OCI-LY7 (cell line): Measurements from ENCODE around the gene APRT. TPM values are rescaled to one million over a fixed set of nuclear protein-coding genes. Genes with fewer than 3 reads are reported as not detected.
A peak's percentile ranks its signal among the peaks of the same experiment; 100 is the strongest.

Experiments
- BruUV-seq: library from RNA; stranded (reverse); fragments of 400-500 nt; replicated peaks from 2 replicates; lab custom pipeline; 2021; lab: Mats Ljungman, UMichigan
- CTCF ChIA-PET: fragments of 300-600 bp; sonication (Branson Sonifier 250); formaldehyde crosslinking; loops from one replicate; lab custom pipeline; 2022; ENCODE audit warnings: antibody characterized with exemption; ENCODE audit not compliant: unreplicated experiment; lab: Charles Lee
- POLR2A ChIA-PET: fragments of 300-600 bp; sonication (Branson Sonifier 250); formaldehyde crosslinking; loops from one replicate; lab custom pipeline; 2022; ENCODE audit warnings: antibody characterized with exemption; lab: Charles Lee
- DNase-seq: peaks from one replicate; pipeline ENCODE4 v3.0.0-alpha.2; 2015; ENCODE audit warnings: low spot score
- H2AFZ ChIP-seq: fragments of 200-600 bp; sonication (generic), shearing (Covaris generic); 2 replicates; pipeline ENCODE4 v1.6.1; 2014; ENCODE audit warnings: mild to moderate bottlenecking, antibody characterized with exemption, low read length, moderate library complexity
- H3K27ac ChIP-seq: fragments of 200-600 bp; sonication (generic); 2 replicates; pipeline ENCODE4 v1.5.1; 2014; ENCODE audit warnings: mixed run types, low read depth, mild to moderate bottlenecking, moderate library complexity, low read length, inconsistent platforms; ENCODE audit not compliant: poor library complexity, severe bottlenecking
- H3K36me3 ChIP-seq: fragments of 200-600 bp; sonication (generic); 2 replicates; pipeline ENCODE4 v1.6.1; 2014; ENCODE audit warnings: mild to moderate bottlenecking, antibody characterized with exemption, low read length, moderate library complexity, mixed read lengths; ENCODE audit not compliant: insufficient read depth
- H3K4me1 ChIP-seq: fragments of 200-600 bp; sonication (generic); 2 replicates; pipeline ENCODE4 v1.5.1; 2014; ENCODE audit warnings: mild to moderate bottlenecking, low read length; ENCODE audit not compliant: insufficient read depth, poor library complexity, severe bottlenecking
- H3K4me2 ChIP-seq: fragments of 200-600 bp; sonication (generic); 2 replicates; pipeline ENCODE4 v1.6.1; 2014; ENCODE audit warnings: mild to moderate bottlenecking, low read length
- H3K4me3 ChIP-seq: fragments of 200-600 bp; sonication (generic); 2 replicates; pipeline ENCODE4 v1.5.1; 2014; ENCODE audit warnings: mild to moderate bottlenecking, low read depth, low read length; ENCODE audit not compliant: poor library complexity, severe bottlenecking
- H3K79me2 ChIP-seq: fragments of 200-600 bp; sonication (generic); 2 replicates; pipeline ENCODE4 v1.6.1; 2016; ENCODE audit warnings: low read depth, mild to moderate bottlenecking, low read length, moderate library complexity, mixed read lengths; ENCODE audit not compliant: insufficient read depth
- H3K9me2 ChIP-seq: fragments of 200-600 bp; sonication (generic); 2 replicates; pipeline ENCODE4 v1.6.1; 2016; ENCODE audit warnings: mild to moderate bottlenecking, low read length, mixed read lengths; ENCODE audit not compliant: insufficient read depth
- H3K9me3 ChIP-seq: fragments of 200-600 bp; sonication (generic); 2 replicates; pipeline ENCODE4 v1.6.1; 2014; ENCODE audit warnings: mild to moderate bottlenecking, mixed run types, low read length, mixed read lengths
- H4K20me1 ChIP-seq: fragments of 200-600 bp; sonication (generic); 2 replicates; pipeline ENCODE4 v1.6.1; 2014; ENCODE audit warnings: mild to moderate bottlenecking, antibody characterized with exemption, low read length, moderate library complexity, mixed read lengths; ENCODE audit not compliant: insufficient read depth
- EZH2phosphoT487 ChIP-seq: fragments of 200-600 bp; sonication (generic); IDR thresholded peaks from 2 replicates; pipeline ENCODE4 v1.6.1; 2018; ENCODE audit warnings: low read depth, borderline replicate concordance, mild to moderate bottlenecking, mixed run types, antibody characterized with exemption, low read length, moderate library complexity, mixed read lengths
- intact Hi-C: fragments of 100-400 bp; cut with micrococcal nuclease; formaldehyde crosslinking; loops from one replicate; pipeline ENCODE4 v1.10.0; 2022; ENCODE audit not compliant: unreplicated experiment
- total RNA-seq, 2 experiments: library from RNA; depleted of rRNA in 1 of 2; stranded (reverse); fragments of >200 nt in 1 of 2; shearing (Covaris generic) in 1 of 2; gene quantifications; 2 replicates each; pipeline ENCODE4 v1.2.3, GENCODE V29; 2014 to 2022
- TF ChIP-seq, protein P1 (sequence below): fragments of 200-600 bp; sonication (generic); conservative IDR thresholded peaks from 2 replicates; pipeline ENCODE4 v1.5.1; 2014; ENCODE audit warnings: mild to moderate bottlenecking, antibody characterized with exemption, low read length, moderate library complexity, mixed read lengths

The APRT gene
- total RNA-seq, 2 experiments from 2014 or later = 151 to 216 TPM

DNA sequence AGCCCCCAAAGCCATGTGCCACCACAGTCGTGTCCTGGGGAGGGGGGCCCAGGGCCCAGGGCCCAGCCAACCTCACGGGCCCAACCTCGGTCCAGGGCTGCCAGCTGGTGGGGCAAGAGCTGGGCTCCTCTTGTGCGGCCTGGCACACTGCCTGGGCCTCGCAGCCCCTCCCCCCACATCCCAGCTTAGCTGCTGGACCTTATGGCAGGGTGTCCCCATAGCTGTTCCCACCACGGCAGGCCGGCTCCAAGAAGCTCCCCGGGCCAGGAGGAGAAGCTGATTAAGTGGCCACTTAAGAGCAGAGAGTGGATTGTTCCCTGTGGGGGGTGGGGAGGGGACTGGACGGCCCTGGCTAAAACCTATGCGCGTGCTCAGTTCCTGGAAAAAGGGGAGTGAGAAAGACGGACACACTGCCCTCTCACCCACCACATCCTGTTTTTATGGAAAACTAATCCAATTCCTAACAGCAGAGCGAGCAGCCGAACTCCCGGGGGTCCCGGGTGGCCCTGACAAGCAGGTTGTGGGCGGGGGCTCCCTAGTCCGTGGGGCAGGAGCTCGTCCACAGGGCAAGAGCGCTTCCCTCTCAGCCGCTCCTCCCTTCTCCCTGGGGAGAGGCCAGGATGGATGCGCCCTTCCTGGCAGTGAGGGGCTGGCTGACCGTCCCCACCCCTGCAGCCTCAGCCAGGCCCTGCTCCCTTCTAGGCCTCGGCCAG is 43.5 kb downstream of the APRT start:
- POLR2A ChIA-PET = no interaction called here
- BruUV-seq = no TSS peak
- intact Hi-C loops = no loop called here
- peaks cover 6% of the 10 kb centered on the region; the same call in 1 of the 2 replicates for H3K36me3 ChIP-seq
- H3K4me2 ChIP-seq = no peak overlapping the region
- peaks cover 9% of the 10 kb centered on the region; the same call in 1 of the 2 replicates for H4K20me1 ChIP-seq
- DNase-seq = no peak
- no peaks in the 10 kb centered on the region for H3K79me2 ChIP-seq
- H3K4me1 ChIP-seq = peaks cover 28% of the 10 kb centered on the region
- no peak for TF ChIP-seq EZH2phosphoT487
- TF ChIP-seq, protein P1, sequence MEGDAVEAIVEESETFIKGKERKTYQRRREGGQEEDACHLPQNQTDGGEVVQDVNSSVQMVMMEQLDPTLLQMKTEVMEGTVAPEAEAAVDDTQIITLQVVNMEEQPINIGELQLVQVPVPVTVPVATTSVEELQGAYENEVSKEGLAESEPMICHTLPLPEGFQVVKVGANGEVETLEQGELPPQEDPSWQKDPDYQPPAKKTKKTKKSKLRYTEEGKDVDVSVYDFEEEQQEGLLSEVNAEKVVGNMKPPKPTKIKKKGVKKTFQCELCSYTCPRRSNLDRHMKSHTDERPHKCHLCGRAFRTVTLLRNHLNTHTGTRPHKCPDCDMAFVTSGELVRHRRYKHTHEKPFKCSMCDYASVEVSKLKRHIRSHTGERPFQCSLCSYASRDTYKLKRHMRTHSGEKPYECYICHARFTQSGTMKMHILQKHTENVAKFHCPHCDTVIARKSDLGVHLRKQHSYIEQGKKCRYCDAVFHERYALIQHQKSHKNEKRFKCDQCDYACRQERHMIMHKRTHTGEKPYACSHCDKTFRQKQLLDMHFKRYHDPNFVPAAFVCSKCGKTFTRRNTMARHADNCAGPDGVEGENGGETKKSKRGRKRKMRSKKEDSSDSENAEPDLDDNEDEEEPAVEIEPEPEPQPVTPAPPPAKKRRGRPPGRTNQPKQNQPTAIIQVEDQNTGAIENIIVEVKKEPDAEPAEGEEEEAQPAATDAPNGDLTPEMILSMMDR = no peak
- no peaks in the 10 kb centered on the region for H3K9me2 ChIP-seq
- H3K27ac ChIP-seq = no peak overlapping the region
- no peak overlapping the region for H2AFZ ChIP-seq
- no peak overlapping the region for H3K4me3 ChIP-seq
- H3K9me3 ChIP-seq = no peaks in the 10 kb centered on the region
- CTCF ChIA-PET = interaction anchor here (0.6 kb wide), 1 partner anchor 105 kb away, joined by 3 read pairs; no protein-coding TSS in a partner anchor

DNA sequence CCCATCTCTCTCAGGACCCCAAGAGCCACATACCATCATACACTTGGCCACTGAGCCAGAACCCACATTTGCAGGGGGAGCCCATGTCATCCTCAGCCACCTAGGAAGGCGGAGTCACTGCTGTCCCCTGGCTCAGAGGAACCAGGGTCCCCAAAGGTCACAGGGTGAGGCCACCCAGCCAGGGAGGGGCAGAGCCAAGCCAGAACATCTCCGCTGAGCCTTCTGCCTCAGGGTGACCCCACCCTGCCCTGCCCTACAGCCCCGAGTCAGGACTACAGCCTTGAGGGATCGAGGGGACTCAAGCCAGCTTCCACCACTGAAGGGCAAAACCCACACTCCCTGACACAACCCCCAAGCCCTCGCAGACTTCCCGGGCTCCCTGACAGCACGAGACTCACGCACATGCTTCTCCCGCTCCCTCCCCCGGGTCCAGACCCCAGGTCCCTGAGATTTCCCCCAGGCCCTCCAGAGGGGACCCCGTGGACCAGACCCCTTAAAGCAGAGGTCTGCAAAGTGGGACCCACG is 44.1 kb downstream of the APRT start:
- no peak for DNase-seq
- no peak overlapping the region for H2AFZ ChIP-seq
- H3K4me3 ChIP-seq = no peak overlapping the region
- no peak overlapping the region for H3K27ac ChIP-seq
- no peaks in the 10 kb centered on the region for H3K9me3 ChIP-seq
- intact Hi-C loops = no loop called here
- peaks cover 9% of the 10 kb centered on the region; the same call in 1 of the 2 replicates for H4K20me1 ChIP-seq
- peaks cover 28% of the 10 kb centered on the region for H3K4me1 ChIP-seq
- peaks cover 6% of the 10 kb centered on the region; the same call in 1 of the 2 replicates for H3K36me3 ChIP-seq
- BruUV-seq = no TSS peak
- TF ChIP-seq EZH2phosphoT487 = no peak
- TF ChIP-seq, protein P1 = no peak
- no peaks in the 10 kb centered on the region for H3K9me2 ChIP-seq
- H3K4me2 ChIP-seq = peak overlapping the region; percentile 35; the same call in 1 of the 2 replicates
- H3K79me2 ChIP-seq = no peaks in the 10 kb centered on the region
- POLR2A ChIA-PET = no interaction called here
- CTCF ChIA-PET = interaction anchor here (0.6 kb wide), 2 partner anchors 42 to 104 kb away, joined by 3 read pairs; no protein-coding TSS in a partner anchor
